HEK293 (cell line): Measurements from ENCODE around the gene TTC23L.
A peak's percentile ranks its signal among the peaks of the same experiment; 100 is the strongest.

Experiments
- CTCF ChIA-PET: fragments of 350-600 bp; formaldehyde crosslinking; extraction: SDS; loops from one replicate; lab custom pipeline; 2021; ENCODE audit warnings: antibody characterized with exemption; lab: Yijun Ruan, JAX
- POLR2A ChIA-PET: fragments of 300-600 bp; formaldehyde crosslinking; extraction: SDS; loops from one replicate; lab custom pipeline; 2020; ENCODE audit warnings: antibody characterized with exemption, inconsistent platforms; lab: Yijun Ruan, JAX
- H3K27ac ChIP-seq: fragments of 200-500 bp; sonication (Bioruptor generic); 2 replicates; pipeline ENCODE4 v1.5.1; 2014; ENCODE audit warnings: low read depth, low read length, control low read depth, inconsistent platforms; ENCODE audit errors: extremely low read depth
- H3K36me3 ChIP-seq, 2 experiments: fragments of 200-500 bp in 1 of 2; sonication (Bioruptor generic) in 1 of 2; 1 replicate in 1 of 2; 2 replicates in 1 of 2; pipeline ENCODE4 v1.5.1; 2014 to 2017; ENCODE audit warnings: inconsistent platforms in 2 of 2, low read length in 2 of 2; ENCODE audit not compliant: control insufficient read depth in 2 of 2, insufficient read depth in 1 of 2
- H3K4me1 ChIP-seq: fragments of 200-500 bp; sonication (Bioruptor generic); 2 replicates; pipeline ENCODE4 v1.5.1; 2014; ENCODE audit warnings: mild to moderate bottlenecking, low read length, inconsistent platforms; ENCODE audit not compliant: control insufficient read depth, insufficient read depth
- H3K4me3 ChIP-seq: 2 replicates; pipeline ENCODE4 v1.5.1; 2011; ENCODE audit warnings: low read depth, mild to moderate bottlenecking, control low read depth, low read length, moderate library complexity
- H3K9me3 ChIP-seq: fragments of 200-500 bp; sonication (Bioruptor generic); 2 replicates; pipeline ENCODE4 v1.5.1; 2014; ENCODE audit warnings: low read depth, low read length, inconsistent platforms; ENCODE audit not compliant: control insufficient read depth, insufficient read depth
- BCL11A ChIP-seq: fragments of 450-650 bp; formaldehyde crosslinking; IDR thresholded peaks from 2 replicates; pipeline ENCODE4 v1.5.1; 2016; ENCODE audit warnings: low read depth, missing biosample characterization, missing genetic modification characterization
- GFI1B ChIP-seq: fragments of 450-650 bp; formaldehyde crosslinking; IDR thresholded peaks from 2 replicates; pipeline ENCODE4 v1.5.1; 2016; ENCODE audit warnings: missing biosample characterization, missing genetic modification characterization
- HIC1 ChIP-seq: fragments of 450-650 bp; formaldehyde crosslinking; IDR thresholded peaks from 2 replicates; pipeline ENCODE4 v1.5.1; 2016; ENCODE audit warnings: missing biosample characterization, missing genetic modification characterization
- HOXC10 ChIP-seq: sonication (generic); formaldehyde crosslinking; IDR thresholded peaks from 2 replicates; pipeline ENCODE4 v1.8.1; 2023; ENCODE audit warnings: mild to moderate bottlenecking, missing genetic modification reagents
- MEIS1 ChIP-seq: sonication (generic); formaldehyde crosslinking; IDR thresholded peaks from 2 replicates; pipeline ENCODE4 v1.8.1; 2022; ENCODE audit warnings: missing genetic modification reagents, mild to moderate bottlenecking, borderline replicate concordance
- OSR2 ChIP-seq: fragments of 450-650 bp; formaldehyde crosslinking; IDR thresholded peaks from 2 replicates; pipeline ENCODE4 v1.5.1; 2016; ENCODE audit warnings: missing biosample characterization, missing genetic modification characterization
- SETDB1 ChIP-seq: IDR thresholded peaks from one replicate; pipeline ENCODE4 v1.6.1; 2017; ENCODE audit warnings: mild to moderate bottlenecking, low read length, moderate library complexity, mixed read lengths; ENCODE audit not compliant: insufficient read length
- ZBTB20 ChIP-seq: fragments of 450-650 bp; formaldehyde crosslinking; IDR thresholded peaks from 2 replicates; pipeline ENCODE4 v1.5.1; 2016; ENCODE audit warnings: missing biosample characterization, missing genetic modification characterization
- ZFHX2 ChIP-seq: fragments of 450-650 bp; formaldehyde crosslinking; conservative IDR thresholded peaks from 2 replicates; pipeline ENCODE4 v1.5.1; 2016; ENCODE audit warnings: missing biosample characterization, missing genetic modification characterization
- ZNF157 ChIP-seq: fragments of 450-650 bp; formaldehyde crosslinking; IDR thresholded peaks from 2 replicates; pipeline ENCODE4 v1.5.1; 2016; ENCODE audit warnings: missing biosample characterization, missing genetic modification characterization
- ZNF19 ChIP-seq: fragments of 450-650 bp; formaldehyde crosslinking; IDR thresholded peaks from 2 replicates; pipeline ENCODE4; 2016; ENCODE audit warnings: missing biosample characterization, missing genetic modification characterization, low read depth
- ZNF221 ChIP-seq: fragments of 450-650 bp; formaldehyde crosslinking; IDR thresholded peaks from 2 replicates; pipeline ENCODE4 v1.5.1; 2017; ENCODE audit warnings: missing biosample characterization, missing genetic modification characterization, borderline replicate concordance
- ZNF266 ChIP-seq: fragments of 450-650 bp; formaldehyde crosslinking; IDR thresholded peaks from 2 replicates; pipeline ENCODE4 v1.5.1; 2016; ENCODE audit warnings: missing biosample characterization, missing genetic modification characterization, low read depth
- ZNF311 ChIP-seq: fragments of 450-650 bp; formaldehyde crosslinking; IDR thresholded peaks from 2 replicates; pipeline ENCODE4 v1.5.1; 2017; ENCODE audit warnings: missing biosample characterization, missing genetic modification characterization, borderline replicate concordance
- ZNF571 ChIP-seq: fragments of 450-650 bp; formaldehyde crosslinking; IDR thresholded peaks from 2 replicates; pipeline ENCODE4 v1.5.0; 2017; ENCODE audit warnings: missing biosample characterization, missing genetic modification characterization
- ZNF660 ChIP-seq: fragments of 450-650 bp; IDR thresholded peaks from 2 replicates; pipeline ENCODE4 v1.5.1; 2018; ENCODE audit warnings: missing biosample characterization, mild to moderate bottlenecking, missing genetic modification characterization
- ZNF776 ChIP-seq: fragments of 450-650 bp; formaldehyde crosslinking; IDR thresholded peaks from 2 replicates; pipeline ENCODE4 v1.5.0; 2017; ENCODE audit warnings: missing biosample characterization, missing genetic modification characterization, borderline replicate concordance
- ZSCAN23 ChIP-seq: fragments of 450-650 bp; formaldehyde crosslinking; IDR thresholded peaks from 2 replicates; pipeline ENCODE4 v1.5.1; 2016; ENCODE audit warnings: missing biosample characterization, missing genetic modification characterization
- TF ChIP-seq, protein P1 (sequence below): fragments of 450-650 bp; formaldehyde crosslinking; IDR thresholded peaks from 2 replicates; pipeline ENCODE4 v1.5.1; 2016; ENCODE audit warnings: missing biosample characterization, missing genetic modification characterization, borderline replicate concordance
- TF ChIP-seq, protein P2 (sequence below): fragments of 450-650 bp; IDR thresholded peaks from 2 replicates; pipeline ENCODE4 v1.5.1; 2018; ENCODE audit warnings: missing biosample characterization, missing genetic modification characterization
- TF ChIP-seq, protein P3 (sequence below): fragments of 450-650 bp; formaldehyde crosslinking; IDR thresholded peaks from 2 replicates; pipeline ENCODE4 v1.5.1; 2016; ENCODE audit warnings: missing biosample characterization, missing genetic modification characterization, low read depth

Gene TTC23L

DNA sequence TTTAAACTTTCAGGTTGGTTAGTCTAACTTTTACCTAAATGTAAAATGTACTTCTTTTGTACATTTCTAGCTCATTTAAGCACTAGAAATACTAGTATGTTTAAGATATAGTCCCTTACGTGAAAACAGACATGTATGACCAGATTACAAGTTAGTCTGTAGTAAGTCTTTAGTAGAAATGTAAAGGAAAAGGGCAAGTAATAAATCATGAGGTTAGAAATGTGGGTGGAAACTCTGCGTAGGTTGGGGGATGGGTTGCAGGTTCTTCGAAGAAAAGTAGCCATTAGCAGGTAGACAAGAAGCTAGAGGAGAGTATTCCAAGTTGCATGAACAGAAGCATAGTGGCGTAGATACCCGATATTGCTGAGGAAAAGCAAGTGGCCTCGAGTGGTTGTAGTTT, 53.5 kb downstream of the TTC23L start:
- TF ChIP-seq ZNF776 (no peak), ZBTB20 (no peak), ZNF221 (no peak), ZNF157 (no peak), ZNF19 (tag by site-specific recombination) (no peak), ZNF311 (tag by site-specific recombination) (no peak), HIC1 (tag by site-specific recombination) (no peak)
- TF ChIP-seq, protein P1, sequence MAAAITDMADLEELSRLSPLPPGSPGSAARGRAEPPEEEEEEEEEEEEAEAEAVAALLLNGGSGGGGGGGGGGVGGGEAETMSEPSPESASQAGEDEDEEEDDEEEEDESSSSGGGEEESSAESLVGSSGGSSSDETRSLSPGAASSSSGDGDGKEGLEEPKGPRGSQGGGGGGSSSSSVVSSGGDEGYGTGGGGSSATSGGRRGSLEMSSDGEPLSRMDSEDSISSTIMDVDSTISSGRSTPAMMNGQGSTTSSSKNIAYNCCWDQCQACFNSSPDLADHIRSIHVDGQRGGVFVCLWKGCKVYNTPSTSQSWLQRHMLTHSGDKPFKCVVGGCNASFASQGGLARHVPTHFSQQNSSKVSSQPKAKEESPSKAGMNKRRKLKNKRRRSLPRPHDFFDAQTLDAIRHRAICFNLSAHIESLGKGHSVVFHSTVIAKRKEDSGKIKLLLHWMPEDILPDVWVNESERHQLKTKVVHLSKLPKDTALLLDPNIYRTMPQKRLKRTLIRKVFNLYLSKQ (tag by site-specific recombination): no peak
- Histone ChIP-seq H3K9me3 (no peaks in the 10 kb centered on the region), H3K4me1 (no peaks in the 10 kb centered on the region), H3K36me3 (no peaks in the 10 kb centered on the region; a peak in 1 of 3 replicates), H3K27ac (no peak overlapping the region), H3K4me3 (no peak overlapping the region)
- POLR2A ChIA-PET: interaction anchor here (0.7 kb wide), 1 partner anchor 23 kb away, joined by 5 read pairs; the partner anchor contains the start of genes BRIX1 and RAD1
- CTCF ChIA-PET: interaction anchor here (0.7 to 8.9 kb wide), 5 partner anchors 11 to 406 kb away, joined by 3 to 156 read pairs (median 5); no protein-coding TSS in a partner anchor

GRCh38 chr5:34894716-34895115, 55.8 kb downstream of the TTC23L start:
- H3K4me1 ChIP-seq: no peaks in the 10 kb centered on the region
- no peak overlapping the region for H3K27ac ChIP-seq
- H3K9me3 ChIP-seq: no peaks in the 10 kb centered on the region
- TF ChIP-seq, protein P2, sequence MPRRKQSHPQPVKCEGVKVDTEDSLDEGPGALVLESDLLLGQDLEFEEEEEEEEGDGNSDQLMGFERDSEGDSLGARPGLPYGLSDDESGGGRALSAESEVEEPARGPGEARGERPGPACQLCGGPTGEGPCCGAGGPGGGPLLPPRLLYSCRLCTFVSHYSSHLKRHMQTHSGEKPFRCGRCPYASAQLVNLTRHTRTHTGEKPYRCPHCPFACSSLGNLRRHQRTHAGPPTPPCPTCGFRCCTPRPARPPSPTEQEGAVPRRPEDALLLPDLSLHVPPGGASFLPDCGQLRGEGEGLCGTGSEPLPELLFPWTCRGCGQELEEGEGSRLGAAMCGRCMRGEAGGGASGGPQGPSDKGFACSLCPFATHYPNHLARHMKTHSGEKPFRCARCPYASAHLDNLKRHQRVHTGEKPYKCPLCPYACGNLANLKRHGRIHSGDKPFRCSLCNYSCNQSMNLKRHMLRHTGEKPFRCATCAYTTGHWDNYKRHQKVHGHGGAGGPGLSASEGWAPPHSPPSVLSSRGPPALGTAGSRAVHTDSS (tag by site-specific recombination): peak; percentile 97
- TF ChIP-seq ZNF571 (tag by site-specific recombination): no peak
- TF ChIP-seq, protein P3, sequence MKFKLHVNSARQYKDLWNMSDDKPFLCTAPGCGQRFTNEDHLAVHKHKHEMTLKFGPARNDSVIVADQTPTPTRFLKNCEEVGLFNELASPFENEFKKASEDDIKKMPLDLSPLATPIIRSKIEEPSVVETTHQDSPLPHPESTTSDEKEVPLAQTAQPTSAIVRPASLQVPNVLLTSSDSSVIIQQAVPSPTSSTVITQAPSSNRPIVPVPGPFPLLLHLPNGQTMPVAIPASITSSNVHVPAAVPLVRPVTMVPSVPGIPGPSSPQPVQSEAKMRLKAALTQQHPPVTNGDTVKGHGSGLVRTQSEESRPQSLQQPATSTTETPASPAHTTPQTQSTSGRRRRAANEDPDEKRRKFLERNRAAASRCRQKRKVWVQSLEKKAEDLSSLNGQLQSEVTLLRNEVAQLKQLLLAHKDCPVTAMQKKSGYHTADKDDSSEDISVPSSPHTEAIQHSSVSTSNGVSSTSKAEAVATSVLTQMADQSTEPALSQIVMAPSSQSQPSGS (tag by site-specific recombination): 0 out of 2 replicates have a peak, but pooled peaks have one; percentile 23
- no peak for TF ChIP-seq ZSCAN23
- TF ChIP-seq ZNF311 (tag by site-specific recombination): no peak
- H3K36me3 ChIP-seq: no peaks in the 10 kb centered on the region; a peak in 1 of 3 replicates
- POLR2A ChIA-PET: interaction anchor here (1.9 kb wide), 1 partner anchor 21 kb away, joined by 6 read pairs; the partner anchor contains the start of genes BRIX1 and RAD1
- CTCF ChIA-PET: interaction anchor here (1.1 to 8.9 kb wide), 3 partner anchors 62 to 408 kb away, joined by 3 to 156 read pairs (median 150); no protein-coding TSS in a partner anchor
- H3K4me3 ChIP-seq: no peak overlapping the region

- no peaks in the 10 kb centered on the region; a peak in 1 of 3 replicates for H3K36me3 ChIP-seq
- no peaks in the 10 kb centered on the region for H3K9me3 ChIP-seq
- ChIA-PET POLR2A (interaction anchor here (1.0 to 1.4 kb wide), 2 partner anchors 10 to 20 kb away, joined by 3 read pairs; partner anchors contain the start of genes BRIX1 and RAD1), CTCF (interaction anchor here (0.6 to 8.9 kb wide), 10 partner anchors 10 to 420 kb away, joined by 3 to 156 read pairs (median 4); no protein-coding TSS in a partner anchor)
- no peaks in the 10 kb centered on the region for H3K4me1 ChIP-seq
- H3K4me3 ChIP-seq: no peak overlapping the region
- H3K27ac ChIP-seq: no peak overlapping the region
- TF ChIP-seq ZNF660 (tag by site-specific recombination) (no peak), GFI1B (tag by site-specific recombination) (no peak), ZNF266 (tag by site-specific recombination) (no peak), SETDB1 (no peak), OSR2 (no peak), MEIS1 (CRISPR knock-in tag) (no peak), ZFHX2 (no peak), HOXC10 (CRISPR knock-in tag) (no peak), BCL11A (tag by site-specific recombination) (no peak)
- TF ChIP-seq, protein P1 (tag by site-specific recombination): no peak
These were observed 56.9 kb downstream of the TTC23L start for GRCh38 chr5:34895641-34896419.
